ENCODE measurements around the gene ECHDC3. TPM values are rescaled to one million over a fixed set of nuclear protein-coding genes. Genes with fewer than 3 reads are reported as not detected.

The ECHDC3 gene
- total RNA-seq, 8 experiments from 2014 or later = 0.59 to 1.9 (median 1.7) TPM; not detected in 2

DNA sequence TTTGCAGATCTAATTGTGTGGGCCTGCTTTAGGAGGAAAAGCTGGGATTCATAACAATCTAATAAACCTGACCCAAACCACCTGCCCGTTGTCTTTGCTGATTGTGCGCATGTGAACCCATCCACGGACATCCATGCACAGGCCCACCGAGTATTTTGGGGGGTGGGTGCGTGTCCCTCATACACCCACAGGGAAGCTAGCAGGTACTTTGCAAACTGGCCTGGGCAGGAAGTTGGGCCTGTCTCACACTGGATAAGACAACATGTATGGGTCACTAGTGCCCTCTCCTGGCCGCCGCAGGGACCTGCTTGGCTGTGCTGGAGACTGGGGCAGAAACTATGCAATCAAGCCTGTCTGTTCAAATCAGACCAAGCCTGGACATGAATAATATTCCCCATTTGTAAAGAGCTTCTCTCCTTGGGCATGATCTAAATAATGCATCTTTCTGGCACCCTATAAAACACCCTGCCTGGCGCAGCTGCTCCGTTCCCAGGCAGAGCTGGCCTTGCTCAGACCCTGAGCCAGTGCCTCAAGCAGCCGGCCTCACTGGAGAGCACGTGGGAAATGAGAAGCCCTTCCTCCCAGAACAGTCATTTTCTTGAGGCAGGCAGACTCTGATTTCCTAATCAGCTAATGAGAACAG, 15.8 kb downstream of the ECHDC3 start:
- Histone ChIP-seq H3K4me1 (replicated peaks in 1 of 2) (peaks cover 3 to 10% of the 10 kb centered on the region in 2 donors), H3K27ac (peak overlapping the region in 1 of 2 donors; percentile 52), H3K4me3 (no peak overlapping the region)
- in situ Hi-C loops (cut with MboI; ENCODE audit: low pct_unique_long_range_greater_than_20kb in 2 of 9, low sequenced_read_pairs in 9 of 9, unreplicated experiment in 9 of 9) = loop anchor here in 5 of 9 experiments (10.0 to 25.0 kb wide), 2 partner anchors 243 to 246 kb away; no protein-coding TSS in a partner anchor
- peak; percentile 94 to 99 (median 97) for ATAC-seq (replicated peaks in 6 of 8)
- WGBS, 10 experiments = 0 to 92% (median 15%) methylated on average over 1 to 7 of the region's 11 CpGs; no CpG with 5 or more reads in 1 of the 10 experiments

DNA sequence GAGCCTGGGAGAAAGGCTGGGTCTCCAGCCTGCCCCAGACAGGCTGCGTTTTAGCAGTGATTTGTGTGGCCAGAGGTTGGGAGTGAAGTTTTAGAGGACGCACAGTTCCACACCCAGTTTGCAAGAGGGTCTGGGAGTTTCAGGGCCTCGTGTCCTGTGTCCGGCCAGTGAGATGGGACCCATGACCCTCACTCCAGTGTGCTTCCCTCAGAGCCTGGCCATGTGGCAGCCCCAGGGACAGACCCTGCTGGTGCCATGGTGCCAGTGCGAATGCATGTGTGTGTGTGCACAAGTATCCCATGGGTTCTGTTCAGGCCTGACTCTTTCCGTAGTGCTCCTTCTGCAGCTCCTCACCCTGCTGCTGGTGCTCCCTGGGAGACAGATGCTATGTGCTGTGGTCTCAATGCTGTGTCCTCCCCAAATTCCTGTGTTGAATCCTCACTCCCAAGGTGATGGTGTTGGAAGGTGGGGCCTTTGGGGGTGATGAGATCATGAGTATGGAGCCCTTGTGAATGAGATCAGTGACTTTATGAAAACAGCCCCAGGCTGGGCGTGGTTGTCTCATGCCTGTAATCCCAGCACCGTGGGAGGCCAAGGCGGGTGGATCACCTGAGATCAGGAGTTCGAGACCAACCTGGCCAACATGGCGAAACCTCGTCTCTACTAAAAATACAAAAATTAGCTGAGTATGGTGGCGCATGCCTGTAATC, 16.5 kb downstream of the ECHDC3 start:
- no peak overlapping the region for H3K4me3 ChIP-seq
- peaks cover 3 to 10% of the 10 kb centered on the region in 2 donors for H3K4me1 ChIP-seq (replicated peaks in 1 of 2)
- H3K27ac ChIP-seq = no peak overlapping the region
- peak in 3 of 8 experiments; percentile 6 to 11 (median 7) for ATAC-seq (replicated peaks in 6 of 8)
- in situ Hi-C loops (cut with MboI; ENCODE audit: low pct_unique_long_range_greater_than_20kb in 2 of 9, low sequenced_read_pairs in 9 of 9, unreplicated experiment in 9 of 9) = loop anchor here in 5 of 9 experiments (10.0 to 25.0 kb wide), 2 partner anchors 244 to 246 kb away; no protein-coding TSS in a partner anchor
- 67 to 100% (median 86%) methylated on average over 1 to 7 of the region's 13 CpGs; no CpG with 5 or more reads in 6 of the 10 experiments for WGBS, 10 experiments

DNA sequence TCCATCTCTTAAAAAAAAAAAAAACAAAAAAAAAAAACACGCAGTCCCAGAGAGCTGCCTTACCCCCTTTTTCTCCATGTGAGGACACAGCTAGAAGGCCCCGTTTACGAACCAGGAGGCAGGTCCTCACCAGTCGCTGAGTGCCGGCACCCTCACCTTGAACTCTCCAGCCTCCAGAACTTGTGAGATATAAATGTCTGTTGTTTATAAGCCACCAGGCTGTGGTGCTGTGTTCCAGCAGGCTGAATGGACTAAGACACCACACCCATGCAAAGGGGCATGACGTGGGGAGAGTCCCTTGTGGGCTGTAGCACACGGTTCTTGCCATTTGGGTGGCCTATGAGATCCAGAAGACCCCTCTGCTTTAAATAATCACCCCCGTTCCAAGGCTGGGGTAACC, 17.2 kb downstream of the ECHDC3 start:
- Histone ChIP-seq H3K27ac (no peak overlapping the region), H3K4me1 (replicated peaks in 1 of 2) (peaks cover 3 to 10% of the 10 kb centered on the region in 2 donors), H3K4me3 (no peak overlapping the region)
- in situ Hi-C loops (cut with MboI; ENCODE audit: low pct_unique_long_range_greater_than_20kb in 2 of 9, low sequenced_read_pairs in 9 of 9, unreplicated experiment in 9 of 9) = loop anchor here in 5 of 9 experiments (10.0 to 25.0 kb wide), 2 partner anchors 245 to 247 kb away; no protein-coding TSS in a partner anchor
- ATAC-seq (replicated peaks in 6 of 8) = peak in 1 of 8 experiments; percentile 31
- 40 to 88% (median 67%) methylated on average over 1 to 8 of the region's 8 CpGs; no CpG with 5 or more reads in 3 of the 10 experiments for WGBS, 10 experiments

DNA sequence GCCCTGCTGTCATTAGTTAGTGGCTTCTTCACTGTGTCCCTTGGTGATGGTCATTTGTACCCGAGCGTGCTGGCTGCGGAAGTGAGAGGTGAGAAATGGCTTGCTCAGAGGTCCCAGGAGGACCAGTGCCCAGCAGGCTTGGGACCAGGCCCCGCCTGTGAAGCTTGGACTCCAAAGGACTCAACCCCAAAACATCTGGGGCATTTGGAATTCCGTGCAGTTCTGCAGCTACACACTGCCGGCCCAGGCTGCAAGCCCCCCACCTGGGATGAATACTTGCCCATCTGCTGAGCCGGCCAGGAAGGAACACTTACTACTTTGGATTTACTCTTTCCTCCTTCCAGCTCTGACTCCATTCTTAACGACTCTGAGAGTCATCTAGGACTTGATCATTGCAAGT, 18.0 kb downstream of the ECHDC3 start:
- in situ Hi-C loops (cut with MboI; ENCODE audit: low pct_unique_long_range_greater_than_20kb in 2 of 9, low sequenced_read_pairs in 9 of 9, unreplicated experiment in 9 of 9) = loop anchor here in 3 of 9 experiments (25.0 kb wide), 1 partner anchor 248 kb away; no protein-coding TSS in a partner anchor
- H3K4me1 ChIP-seq (replicated peaks in 1 of 2) = peaks cover 3 to 10% of the 10 kb centered on the region in 2 donors
- no peak for ATAC-seq (replicated peaks in 6 of 8)
- no peak overlapping the region for H3K27ac ChIP-seq
- H3K4me3 ChIP-seq = no peak overlapping the region
- WGBS, 10 experiments = 60 to 88% (median 80%) methylated on average over 1 to 8 of the region's 8 CpGs; no CpG with 5 or more reads in 5 of the 10 experiments

DNA sequence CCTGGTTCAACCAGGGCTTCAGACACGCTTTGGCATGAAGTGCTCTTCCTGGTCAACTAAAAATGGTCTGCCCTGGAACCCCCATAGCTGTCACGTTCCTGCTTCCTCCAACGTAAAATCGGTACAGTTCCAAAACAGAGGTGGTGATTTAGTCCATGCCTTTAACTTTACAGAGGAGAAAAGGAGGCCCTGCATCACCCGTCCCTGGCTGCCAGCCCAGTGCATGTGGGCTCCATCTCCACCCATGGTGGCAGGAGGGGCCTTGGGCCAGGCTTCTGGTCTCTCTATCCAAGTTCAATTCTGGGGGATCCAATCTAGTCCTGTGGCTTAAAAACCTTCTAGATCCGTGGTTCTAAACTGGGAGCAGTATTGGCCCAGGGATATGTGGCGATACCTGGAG, 18.7 kb downstream of the ECHDC3 start:
- in situ Hi-C loops (cut with MboI; ENCODE audit: low pct_unique_long_range_greater_than_20kb in 2 of 9, low sequenced_read_pairs in 9 of 9, unreplicated experiment in 9 of 9) = loop anchor here in 3 of 9 experiments (25.0 kb wide), 1 partner anchor 249 kb away; no protein-coding TSS in a partner anchor
- Histone ChIP-seq H3K27ac (no peak overlapping the region), H3K4me3 (no peak overlapping the region), H3K4me1 (replicated peaks in 1 of 2) (peaks cover 3 to 10% of the 10 kb centered on the region in 2 donors)
- no peak for ATAC-seq (replicated peaks in 6 of 8)
- 40 to 100% (median 79%) methylated on average over 1 to 5 of the region's 7 CpGs; no CpG with 5 or more reads in 3 of the 10 experiments for WGBS, 10 experiments

DNA sequence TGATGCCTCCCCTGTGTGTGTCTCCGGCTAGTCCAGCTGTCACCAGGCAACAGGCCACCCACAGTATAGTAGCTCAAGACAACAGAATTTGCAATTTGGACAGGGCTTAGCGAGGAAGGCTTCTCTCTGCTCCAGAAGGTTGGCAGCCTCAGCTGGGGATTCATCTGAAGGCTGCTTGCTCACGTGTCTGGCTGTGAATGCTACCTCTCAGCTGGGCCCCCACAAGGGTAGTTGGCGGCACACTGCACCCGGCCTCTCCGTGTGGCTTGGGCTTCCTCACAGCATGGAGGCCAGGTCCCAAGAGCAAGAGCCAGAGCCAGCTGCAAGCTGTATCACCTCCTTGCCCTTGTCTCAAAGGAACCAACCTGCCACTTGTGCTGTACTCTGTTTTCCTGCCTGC, 19.2 kb downstream of the ECHDC3 start:
- Histone ChIP-seq H3K4me3 (no peak overlapping the region), H3K27ac (no peak overlapping the region), H3K4me1 (replicated peaks in 1 of 2) (peaks cover 3 to 10% of the 10 kb centered on the region in 2 donors)
- in situ Hi-C loops (cut with MboI; ENCODE audit: low pct_unique_long_range_greater_than_20kb in 2 of 9, low sequenced_read_pairs in 9 of 9, unreplicated experiment in 9 of 9) = loop anchor here in 3 of 9 experiments (25.0 kb wide), 1 partner anchor 249 kb away; no protein-coding TSS in a partner anchor
- ATAC-seq (replicated peaks in 6 of 8) = no peak
- 30 to 97% (median 84%) methylated on average over 1 to 5 of the region's 6 CpGs; no CpG with 5 or more reads in 3 of the 10 experiments for WGBS, 10 experiments

DNA sequence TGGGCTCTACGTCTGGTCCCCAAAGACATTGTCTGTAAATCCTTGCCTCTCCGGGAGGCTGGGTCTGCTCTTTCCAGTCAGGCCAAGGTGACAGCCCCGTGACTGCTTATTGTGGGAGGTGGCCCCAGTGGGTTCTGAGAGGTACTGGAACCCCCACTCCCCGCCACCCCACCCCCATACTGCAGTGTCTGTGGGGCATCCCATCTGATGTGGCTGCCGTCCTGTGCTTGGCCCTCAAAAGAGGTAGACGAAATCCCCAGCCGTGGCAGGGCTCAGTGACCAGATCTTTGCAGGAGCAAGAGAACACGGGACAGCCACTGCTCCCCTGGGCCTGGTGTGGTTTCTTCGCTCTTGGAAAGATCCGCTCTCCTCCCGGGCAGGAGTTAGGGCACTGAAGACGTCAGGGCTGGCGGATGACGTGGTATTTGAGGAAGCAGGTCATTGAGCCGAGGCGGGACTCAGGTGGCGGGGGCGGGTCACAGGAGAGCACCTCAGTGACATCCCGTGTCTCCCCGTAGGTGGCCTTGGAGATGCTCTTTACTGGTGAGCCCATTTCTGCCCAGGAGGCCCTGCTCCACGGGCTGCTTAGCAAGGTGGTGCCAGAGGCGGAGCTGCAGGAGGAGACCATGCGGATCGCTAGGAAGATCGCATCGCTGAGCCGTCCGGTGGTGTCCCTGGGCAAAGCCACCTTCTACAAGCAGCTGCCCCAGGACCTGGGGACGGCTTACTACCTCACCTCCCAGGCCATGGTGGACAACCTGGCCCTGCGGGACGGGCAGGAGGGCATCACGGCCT, 20.7 kb downstream of the ECHDC3 start:
- no peak for ATAC-seq (replicated peaks in 6 of 8)
- no peak overlapping the region for H3K27ac ChIP-seq
- peaks cover 0 to 3% of the 10 kb centered on the region in 2 donors for H3K4me1 ChIP-seq (replicated peaks in 1 of 2)
- WGBS, 10 experiments = 0 to 97% (median 82%) methylated on average over 1 to 15 of the region's 32 CpGs; no CpG with 5 or more reads in 5 of the 10 experiments
- in situ Hi-C loops (cut with MboI; ENCODE audit: low pct_unique_long_range_greater_than_20kb in 2 of 9, low sequenced_read_pairs in 9 of 9, unreplicated experiment in 9 of 9) = loop anchor here in 3 of 9 experiments (25.0 kb wide), 1 partner anchor 251 kb away; no protein-coding TSS in a partner anchor
- H3K4me3 ChIP-seq = no peak overlapping the region

DNA sequence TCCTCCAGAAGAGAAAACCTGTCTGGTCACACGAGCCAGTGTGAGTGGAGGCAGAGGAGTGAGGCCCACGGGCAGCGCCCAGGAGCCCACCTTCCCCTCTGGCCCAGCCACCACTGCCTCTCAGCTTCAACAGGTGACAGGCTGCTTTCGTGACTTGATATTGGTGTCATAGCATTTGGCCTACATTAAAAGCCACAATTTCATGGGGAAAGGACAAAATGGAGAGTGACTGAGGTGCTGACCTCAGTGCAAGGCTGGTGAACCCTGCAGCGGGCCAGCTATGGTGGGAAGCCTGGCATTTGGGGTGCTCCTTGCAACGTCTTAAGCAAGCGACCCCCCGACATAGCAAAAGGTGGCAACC, 21.3 kb downstream of the ECHDC3 start:
- Histone ChIP-seq H3K4me3 (no peak overlapping the region), H3K27ac (no peak overlapping the region), H3K4me1 (replicated peaks in 1 of 2) (no peaks in the 10 kb centered on the region)
- ATAC-seq (replicated peaks in 6 of 8) = no peak
- WGBS, 10 experiments = 7 to 90% (median 49%) methylated on average over 1 to 5 of the region's 8 CpGs; no CpG with 5 or more reads in 3 of the 10 experiments
- in situ Hi-C loops (cut with MboI; ENCODE audit: low pct_unique_long_range_greater_than_20kb in 2 of 9, low sequenced_read_pairs in 9 of 9, unreplicated experiment in 9 of 9) = loop anchor here in 3 of 9 experiments (25.0 kb wide), 1 partner anchor 251 kb away; no protein-coding TSS in a partner anchor

DNA sequence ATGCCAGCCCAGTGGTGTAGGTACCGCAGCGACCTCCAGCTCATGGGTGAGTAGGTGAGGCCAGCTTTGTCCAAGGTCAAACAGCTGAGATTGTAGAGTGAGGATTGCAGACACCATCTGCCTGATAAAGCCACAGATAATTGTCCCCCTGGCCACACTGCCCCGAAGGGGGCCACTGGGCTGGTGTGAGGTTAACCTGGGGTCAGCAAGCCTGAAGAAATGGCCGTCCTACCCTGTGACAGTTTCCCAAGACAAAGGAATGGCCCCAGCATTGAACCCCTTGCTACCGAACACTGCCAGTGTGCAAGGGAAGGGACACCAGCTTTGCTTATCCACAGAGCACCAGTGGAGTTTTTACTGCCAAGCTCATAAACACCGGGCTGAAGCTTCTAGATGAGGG, 23.0 kb downstream of the ECHDC3 start:
- no peak for ATAC-seq (replicated peaks in 6 of 8)
- Histone ChIP-seq H3K4me3 (no peak overlapping the region), H3K4me1 (replicated peaks in 1 of 2) (no peaks in the 10 kb centered on the region), H3K27ac (no peak overlapping the region)
- 19 to 85% (median 33%) methylated on average over 2 to 4 of the region's 6 CpGs; no CpG with 5 or more reads in 7 of the 10 experiments for WGBS, 10 experiments
- in situ Hi-C loops (cut with MboI; ENCODE audit: low pct_unique_long_range_greater_than_20kb in 2 of 9, low sequenced_read_pairs in 9 of 9, unreplicated experiment in 9 of 9) = loop anchor here in 3 of 9 experiments (25.0 kb wide), 1 partner anchor 253 kb away; no protein-coding TSS in a partner anchor

DNA sequence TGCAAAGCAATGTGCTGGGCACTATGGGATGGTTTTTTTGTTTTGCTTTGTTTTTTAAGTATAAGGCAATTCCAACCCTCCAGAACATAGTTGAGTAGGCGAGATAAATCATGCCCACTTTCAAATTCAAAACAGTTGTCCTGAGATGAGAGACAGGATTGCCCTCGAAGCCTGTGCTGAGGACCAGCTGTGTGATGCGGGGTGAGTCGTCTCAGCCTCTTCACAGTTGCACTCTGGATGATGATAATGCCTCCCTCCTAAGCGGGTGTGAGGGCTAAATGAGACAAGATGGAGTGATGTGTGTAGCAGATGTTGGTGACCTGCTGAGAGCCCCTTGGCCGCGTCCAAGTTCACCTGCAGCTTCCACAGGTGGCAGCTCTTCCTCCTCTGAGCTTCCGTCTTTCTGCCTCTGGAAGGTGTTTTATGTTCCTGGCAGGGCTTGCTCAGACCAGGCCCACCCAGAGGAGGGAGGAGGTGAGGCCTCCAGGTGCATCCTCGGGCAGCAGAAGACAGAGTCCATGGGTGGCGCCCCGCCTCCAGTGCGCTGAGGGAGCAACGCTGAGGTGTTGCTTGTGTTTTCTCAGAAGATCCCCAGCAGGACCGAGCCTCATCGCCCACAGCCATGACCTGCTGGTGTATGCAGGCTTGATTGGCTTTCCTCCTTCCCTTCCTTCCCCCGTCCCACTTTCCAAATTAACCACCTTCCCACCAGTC, 30.6 kb downstream of the ECHDC3 start:
- 0 to 100% (median 65%) methylated on average over 1 to 9 of the region's 16 CpGs for WGBS, 10 experiments
- peaks cover 0 to 4% of the 10 kb centered on the region in 2 donors for H3K4me1 ChIP-seq (replicated peaks in 1 of 2)
- no peak for ATAC-seq (replicated peaks in 6 of 8)
- no peak overlapping the region for H3K27ac ChIP-seq
- H3K4me3 ChIP-seq = no peak overlapping the region
- in situ Hi-C loops (cut with MboI; ENCODE audit: low pct_unique_long_range_greater_than_20kb in 2 of 9, low sequenced_read_pairs in 9 of 9, unreplicated experiment in 9 of 9) = loop anchor here in 3 of 9 experiments (25.0 kb wide), 1 partner anchor 260 kb away; no protein-coding TSS in a partner anchor

DNA sequence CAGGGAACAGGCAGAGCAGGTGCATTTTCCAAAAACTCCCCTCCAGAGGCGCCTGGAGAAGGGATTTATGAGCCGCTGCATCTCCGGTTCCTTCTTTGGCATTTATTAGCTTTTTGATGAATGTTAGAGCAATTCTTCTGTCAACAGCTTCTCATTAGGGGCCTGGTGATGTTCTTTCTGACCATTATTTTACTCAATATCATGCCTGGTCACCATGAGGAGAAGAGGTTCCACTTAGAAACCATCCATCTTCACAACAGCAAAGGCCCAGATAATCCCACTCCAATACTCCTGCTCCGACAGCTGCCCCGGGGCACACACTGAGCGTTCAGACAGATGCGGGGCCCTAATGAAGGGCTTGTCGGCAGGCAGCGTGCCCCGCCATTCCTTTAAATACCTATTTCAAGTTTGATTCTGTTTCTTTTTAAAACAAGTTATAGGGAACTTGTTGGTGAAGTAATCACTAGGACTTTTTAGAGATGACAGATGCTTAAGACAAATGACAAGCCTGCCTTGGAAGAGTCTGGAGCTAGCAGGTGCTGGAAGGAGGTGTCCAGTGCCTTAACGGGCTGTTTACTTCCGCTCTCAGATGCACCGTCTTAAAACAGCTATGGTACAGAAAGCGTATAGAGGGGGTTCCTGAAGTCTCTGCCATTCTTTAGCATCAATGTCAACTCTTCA, 31.7 kb downstream of the ECHDC3 start:
- in situ Hi-C loops (cut with MboI; ENCODE audit: low pct_unique_long_range_greater_than_20kb in 2 of 9, low sequenced_read_pairs in 9 of 9, unreplicated experiment in 9 of 9) = loop anchor here in 3 of 9 experiments (25.0 kb wide), 1 partner anchor 262 kb away; no protein-coding TSS in a partner anchor
- peak in 5 of 8 experiments; percentile 27 to 70 (median 68) for ATAC-seq (replicated peaks in 6 of 8)
- 31 to 100% (median 50%) methylated on average over 1 to 12 of the region's 14 CpGs; no CpG with 5 or more reads in 3 of the 10 experiments for WGBS, 10 experiments

More for the DNA sequence above, 31.7 kb downstream of the ECHDC3 start:
- no peak overlapping the region for H3K4me3 ChIP-seq
- peaks cover 0 to 4% of the 10 kb centered on the region in 2 donors for H3K4me1 ChIP-seq (replicated peaks in 1 of 2)
- no peak overlapping the region for H3K27ac ChIP-seq
